NCI-H2171 (cell line): ENCODE measurements around the gene ARHGAP11A.

Source experiments
- DNase-seq: peaks from one replicate; lab custom pipeline; 2025; lab: John Stamatoyannopoulos, UW

The ARHGAP11A gene

DNA sequence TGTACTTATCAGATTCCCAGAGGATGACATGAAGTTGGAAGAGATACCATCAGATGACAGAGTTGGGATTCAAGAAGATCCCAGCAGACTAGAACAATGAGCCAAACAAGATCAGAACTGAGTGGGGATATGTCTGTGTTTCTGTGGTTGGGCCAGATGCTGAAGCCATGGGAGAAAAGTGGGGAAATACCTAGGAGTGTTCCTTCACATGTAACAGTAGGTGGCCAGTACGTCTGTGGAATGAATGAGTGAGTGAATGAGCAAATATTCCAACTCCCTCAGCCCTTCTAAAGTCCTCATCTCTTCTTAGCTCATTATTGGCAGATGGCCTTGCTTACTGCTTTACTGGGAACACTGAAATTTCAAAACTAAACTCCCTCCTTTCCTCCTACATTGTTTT lies 70.3 kb downstream of the ARHGAP11A start:
- no peak for DNase-seq

GRCh38 chr15:32687556-32687955 lies 72.3 kb downstream of the ARHGAP11A start:
- DNase-seq: no peak

- DNase-seq: no peak
Observed at GRCh38 chr15:32688151-32688639, 72.9 kb downstream of the ARHGAP11A start.
